GM12801 (cell line): ENCODE results near the gene DSCAM.

Source experiments
- TF ChIP-seq, protein P1 (sequence below): IDR thresholded peaks from one replicate; pipeline ENCODE4 v1.5.1; 2011; ENCODE audit warnings: control low read depth; ENCODE audit not compliant: insufficient read length; ENCODE audit errors: extremely low read depth

Gene DSCAM

DNA sequence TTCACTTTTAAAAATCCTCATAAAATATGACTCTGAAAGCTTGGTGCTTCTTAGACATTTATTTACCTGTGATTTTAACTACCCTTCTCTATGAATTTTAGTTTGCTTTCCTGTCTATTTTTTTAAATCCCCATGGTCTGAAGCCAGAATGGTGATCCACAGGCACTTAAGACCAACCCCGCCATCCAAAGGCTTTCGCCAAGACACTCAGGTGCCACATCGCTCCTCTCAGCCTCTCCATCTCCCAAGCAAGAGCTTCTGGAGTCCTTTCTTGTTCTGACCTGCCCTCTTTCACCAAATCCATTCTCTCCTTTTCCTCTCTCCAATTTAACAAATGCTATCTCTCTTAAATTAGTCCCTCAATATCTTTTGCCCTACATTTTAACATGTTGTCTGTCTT is 515.2 kb downstream of the DSCAM start:
- TF ChIP-seq, protein P1, sequence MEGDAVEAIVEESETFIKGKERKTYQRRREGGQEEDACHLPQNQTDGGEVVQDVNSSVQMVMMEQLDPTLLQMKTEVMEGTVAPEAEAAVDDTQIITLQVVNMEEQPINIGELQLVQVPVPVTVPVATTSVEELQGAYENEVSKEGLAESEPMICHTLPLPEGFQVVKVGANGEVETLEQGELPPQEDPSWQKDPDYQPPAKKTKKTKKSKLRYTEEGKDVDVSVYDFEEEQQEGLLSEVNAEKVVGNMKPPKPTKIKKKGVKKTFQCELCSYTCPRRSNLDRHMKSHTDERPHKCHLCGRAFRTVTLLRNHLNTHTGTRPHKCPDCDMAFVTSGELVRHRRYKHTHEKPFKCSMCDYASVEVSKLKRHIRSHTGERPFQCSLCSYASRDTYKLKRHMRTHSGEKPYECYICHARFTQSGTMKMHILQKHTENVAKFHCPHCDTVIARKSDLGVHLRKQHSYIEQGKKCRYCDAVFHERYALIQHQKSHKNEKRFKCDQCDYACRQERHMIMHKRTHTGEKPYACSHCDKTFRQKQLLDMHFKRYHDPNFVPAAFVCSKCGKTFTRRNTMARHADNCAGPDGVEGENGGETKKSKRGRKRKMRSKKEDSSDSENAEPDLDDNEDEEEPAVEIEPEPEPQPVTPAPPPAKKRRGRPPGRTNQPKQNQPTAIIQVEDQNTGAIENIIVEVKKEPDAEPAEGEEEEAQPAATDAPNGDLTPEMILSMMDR, result no peak

DNA sequence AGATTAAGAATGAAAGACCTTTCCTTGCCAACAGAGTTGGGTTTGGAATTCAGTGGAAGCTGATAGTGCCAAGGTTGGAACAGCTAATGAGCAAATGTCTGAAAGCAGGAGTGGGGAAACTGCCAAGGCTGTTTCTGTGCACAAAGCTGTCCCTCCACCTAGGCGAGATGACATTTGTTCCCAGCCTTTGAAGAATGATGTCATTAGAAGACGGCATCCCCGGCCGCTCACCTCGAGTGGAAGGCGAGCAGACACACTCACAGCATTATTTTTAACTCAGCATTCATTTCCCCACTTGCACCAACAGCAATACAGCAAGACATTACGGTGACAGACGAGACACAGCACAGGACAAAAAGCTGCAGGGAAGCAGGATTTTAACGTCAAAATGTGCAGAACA is 515.8 kb downstream of the DSCAM start:
- TF ChIP-seq, protein P1, result no peak

DNA sequence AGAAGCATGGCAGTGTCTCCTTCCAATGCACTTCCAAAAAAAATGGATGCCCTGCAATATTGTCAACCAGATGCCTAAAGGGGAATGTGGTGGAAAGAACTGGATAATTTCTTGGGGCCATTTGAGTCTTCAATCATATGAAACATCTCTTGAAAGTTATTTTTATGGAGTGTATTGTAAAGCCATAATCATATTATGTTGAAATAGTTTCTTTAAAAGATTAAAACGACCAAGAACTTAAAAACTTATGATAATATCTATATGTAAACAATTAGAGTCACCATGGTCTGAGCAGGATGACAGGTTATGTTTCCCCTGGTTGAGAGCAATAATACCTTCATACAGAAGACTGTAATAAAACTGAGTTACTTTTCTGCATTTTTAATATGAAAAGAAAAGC is 522.6 kb downstream of the DSCAM start:
- TF ChIP-seq, protein P1, result no peak

DNA sequence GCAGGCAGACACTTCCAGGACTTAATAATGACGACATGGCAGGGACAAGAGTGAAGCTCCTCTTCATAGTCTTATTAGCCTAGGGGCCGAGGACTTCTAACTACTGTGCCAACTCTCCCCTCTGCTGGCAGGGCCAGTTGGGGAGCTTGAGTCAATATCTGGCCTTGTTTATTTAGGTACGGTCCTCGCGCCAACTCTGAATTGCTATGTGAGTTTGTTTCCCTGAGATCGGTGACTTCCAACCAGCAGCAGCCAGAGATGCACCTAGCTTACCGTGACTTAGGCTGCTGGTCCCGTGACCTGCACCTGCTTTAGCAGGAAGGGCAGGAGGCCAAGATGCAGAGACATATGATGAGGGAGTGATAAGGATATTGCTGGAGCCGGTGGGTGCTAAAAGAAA is 528.6 kb downstream of the DSCAM start:
- TF ChIP-seq, protein P1, result no peak

DNA sequence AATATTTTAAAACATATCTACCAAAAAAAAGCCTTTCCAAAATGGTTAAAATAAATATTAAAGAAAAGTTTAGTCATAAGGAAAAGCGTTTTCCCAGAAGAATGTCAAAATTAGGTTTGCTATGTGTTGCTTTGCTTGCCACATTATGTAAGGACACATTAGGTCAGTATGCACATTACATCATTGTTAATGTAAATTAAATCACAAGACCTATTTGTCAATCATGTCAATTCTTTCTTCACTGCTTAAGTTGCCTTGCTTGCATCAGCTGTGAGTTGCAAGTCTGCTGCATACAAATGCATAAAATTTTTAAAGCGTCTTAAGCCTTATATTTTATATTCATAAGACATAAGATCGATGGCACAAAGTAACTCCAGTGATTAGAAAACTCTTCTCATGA is 530.9 kb downstream of the DSCAM start:
- TF ChIP-seq, protein P1, result no peak

DNA sequence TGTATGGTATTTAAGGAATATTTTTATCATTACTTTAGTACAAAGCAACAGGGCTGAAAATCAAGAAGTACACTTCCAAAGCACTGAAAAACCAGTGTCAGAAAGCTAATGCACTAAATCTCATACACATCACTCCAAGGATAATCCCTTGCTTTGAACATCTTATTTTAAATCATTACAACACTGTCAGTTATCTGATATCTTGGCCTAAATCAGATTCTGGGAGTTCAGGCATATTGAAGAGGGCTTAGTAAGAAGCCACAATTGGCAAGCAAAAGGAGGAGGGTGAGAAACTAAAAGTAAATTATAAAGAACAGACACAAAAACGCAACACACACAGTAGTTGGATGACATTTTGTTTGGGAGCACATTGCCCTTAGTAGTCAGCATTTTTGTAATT is 531.3 kb downstream of the DSCAM start:
- TF ChIP-seq, protein P1, result no peak

DNA sequence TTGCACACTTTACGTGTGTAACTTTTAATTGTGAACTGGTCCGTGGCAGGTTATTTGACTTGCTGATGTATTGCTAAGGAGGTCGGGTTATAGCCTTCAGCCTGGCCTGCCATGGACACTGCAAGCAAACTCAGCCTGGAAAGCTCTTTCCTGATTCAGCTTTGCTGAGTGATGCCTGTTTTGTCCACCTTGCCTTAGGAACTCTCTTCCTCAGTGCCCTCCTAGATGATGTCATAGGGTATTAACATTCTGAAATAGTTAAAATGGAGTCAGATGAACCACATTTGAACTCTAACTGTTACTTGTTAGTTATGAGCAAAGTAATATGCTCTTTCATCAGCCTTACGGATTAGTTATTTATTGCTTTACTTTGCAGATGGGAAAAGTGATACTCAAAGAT is 533.7 kb downstream of the DSCAM start:
- TF ChIP-seq, protein P1, result no peak

DNA sequence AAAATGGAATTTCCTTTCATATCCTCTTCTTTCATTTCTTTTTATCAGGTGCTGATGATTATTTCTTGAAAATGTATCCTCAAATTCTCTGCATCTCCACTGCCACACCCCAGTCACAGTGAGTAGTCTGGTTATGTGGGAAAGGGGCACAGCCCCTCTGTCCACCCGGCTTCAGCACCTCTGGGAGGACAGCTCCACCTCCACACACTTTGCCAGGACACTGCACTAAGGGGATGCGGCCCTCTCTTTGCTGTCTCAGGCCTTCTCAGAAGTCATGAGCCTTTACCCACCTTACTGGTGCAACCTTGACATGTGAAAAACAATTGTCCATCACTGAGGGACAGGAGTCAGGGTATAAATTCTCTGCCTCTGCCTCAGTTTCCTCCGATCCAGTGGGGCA is 546.7 kb downstream of the DSCAM start:
- TF ChIP-seq, protein P1, result no peak
